Neural crest cell (in vitro differentiated cells): ENCODE data around the gene RPS25. TPM values are rescaled to one million over a fixed set of nuclear protein-coding genes. Genes with fewer than 3 reads are reported as not detected.

Experiments used
- microRNA-seq: library from miRNA; unstranded; fragments of <30 nt; microRNA quantifications from one replicate; pipeline ENCODE4, GENCODE V29; 2020
- total RNA-seq: library from RNA; stranded (reverse); gene quantifications from 2 replicates; pipeline ENCODE4 v1.2.1, GENCODE V29; 2021

Gene RPS25
- total RNA-seq, 1 donor from 2014 or later, result 1,203 TPM

Small RNAs within 50 kb of the gene (microRNA-seq; reads per million reads assigned to microRNA genes)
- not detected for gene MIR3656

Other genes starting within 250 kb of the RPS25 start
- gene DDX6, start 227.2 kb downstream of the RPS25 start, total RNA-seq, result 218 and 222 TPM in 2 replicates
- gene CXCR5, start 134.5 kb downstream of the RPS25 start, total RNA-seq, result not detected in 2 replicates
- gene BCL9L, start 92.4 kb downstream of the RPS25 start, total RNA-seq, result 19.2 and 21.2 TPM in 2 replicates
- not detected in 2 replicates for gene UPK2, start 62.0 kb downstream of the RPS25 start, total RNA-seq
- not detected in 2 replicates for gene FOXR1, start 46.6 kb downstream of the RPS25 start, total RNA-seq
- gene CENATAC, start 20.2 kb downstream of the RPS25 start, total RNA-seq, result 32.5 and 35.1 TPM in 2 replicates
- 88.1 and 90.1 TPM in 2 replicates for gene TRAPPC4, start 423 bp upstream of the RPS25 start, total RNA-seq
- 50.2 and 50.3 TPM in 2 replicates for gene SLC37A4, start 12.5 kb upstream of the RPS25 start, total RNA-seq
- 199 and 204 TPM in 2 replicates for gene HYOU1, start 38.9 kb upstream of the RPS25 start, total RNA-seq
- gene VPS11, start 49.5 kb upstream of the RPS25 start, total RNA-seq, result 30.6 and 35.4 TPM in 2 replicates
- 55.5 and 58.4 TPM in 2 replicates for gene HMBS, start 66.5 kb upstream of the RPS25 start, total RNA-seq
- gene DPAGT1, start 83.5 kb upstream of the RPS25 start, total RNA-seq, result 48.8 and 49.5 TPM in 2 replicates
- gene C2CD2L, start 89.0 kb upstream of the RPS25 start, total RNA-seq, result 9.8 and 10.0 TPM in 2 replicates
- 38.5 and 38.6 TPM in 2 replicates for gene HINFP, start 103.2 kb upstream of the RPS25 start, total RNA-seq
- gene ABCG4, start 130.7 kb upstream of the RPS25 start, total RNA-seq, result 3.1 and 3.3 TPM in 2 replicates
- 9.1 and 9.3 TPM in 2 replicates for gene NLRX1, start 150.4 kb upstream of the RPS25 start, total RNA-seq
- 0.14 and 0.42 TPM in 2 replicates for gene NHERF4, start 167.1 kb upstream of the RPS25 start, total RNA-seq
- gene CBL, start 188.0 kb upstream of the RPS25 start, total RNA-seq, result 43.5 and 44.1 TPM in 2 replicates